H1 (cell line): ENCODE results near the gene MFSD2A. TPM values are rescaled to one million over a fixed set of nuclear protein-coding genes. Genes with fewer than 3 reads are reported as not detected.

Experiments
- CTCF ChIA-PET: fragments of 300-600 bp; sonication (Branson Sonifier 250); formaldehyde crosslinking; loops from one replicate; lab custom pipeline; 2021; ENCODE audit not compliant: partially characterized antibody; lab: Charles Lee
- POLR2A ChIA-PET: fragments of 300-600 bp; sonication (Branson Sonifier 250); formaldehyde crosslinking; loops from one replicate; lab custom pipeline; 2021; ENCODE audit warnings: inconsistent platforms; ENCODE audit not compliant: partially characterized antibody; lab: Charles Lee
- DNase-seq, 2 experiments: peaks; one replicate each; pipeline versions ENCODE4 v3.0.0 to v3.0.0-alpha.2; 2010 to 2022; ENCODE audit warnings: low spot score in 2 of 2, low read depth in 1 of 2, mixed read lengths in 1 of 2
- FAIRE-seq: peaks from 2 replicates; lab custom pipeline; 2011; peaks lifted over from hg19 to GRCh38; lab: Jason Lieb, UNC
- H2AFZ ChIP-seq: 2 replicates; pipeline ENCODE4 v1.8.1; 2012; ENCODE audit warnings: low read length, inconsistent platforms
- H2AK5ac ChIP-seq: 2 replicates; pipeline ENCODE4 v1.6.1; 2013; ENCODE audit warnings: low read depth, low read length
- H2BK120ac ChIP-seq: replicated peaks from 2 replicates; pipeline ENCODE3; 2013; ENCODE audit warnings: low read depth, low read length, inconsistent platforms
- H2BK12ac ChIP-seq: 2 replicates; pipeline ENCODE4 v1.6.1; 2013; ENCODE audit warnings: low read depth, low read length
- H2BK15ac ChIP-seq: 2 replicates; pipeline ENCODE4 v1.6.1; 2013; ENCODE audit warnings: low read length
- H2BK20ac ChIP-seq: 2 replicates; pipeline ENCODE4 v1.6.1; 2013; ENCODE audit warnings: low read length
- H2BK5ac ChIP-seq: 2 replicates; pipeline ENCODE4 v1.6.1; 2013; ENCODE audit warnings: low read depth, low read length
- H3K14ac ChIP-seq: 2 replicates; pipeline ENCODE4 v1.6.1; 2013; ENCODE audit warnings: inconsistent platforms; ENCODE audit not compliant: insufficient read length
- H3K18ac ChIP-seq: 2 replicates; pipeline ENCODE4 v1.6.1; 2013; ENCODE audit warnings: low read length; ENCODE audit errors: extremely low read depth
- H3K23ac ChIP-seq: 2 replicates; pipeline ENCODE4 v1.6.1; 2013; ENCODE audit warnings: inconsistent platforms; ENCODE audit not compliant: insufficient read length
- H3K23me2 ChIP-seq: 2 replicates; pipeline ENCODE4 v1.6.1; 2013; ENCODE audit warnings: low read depth, low read length
- H3K27ac ChIP-seq: 2 replicates; pipeline ENCODE4 v1.6.1; 2011; ENCODE audit warnings: low read depth, low read length, inconsistent platforms
- H3K27me3 ChIP-seq, 4 experiments: replicated peaks in 1 of 4; 1 replicate in 1 of 4; 2 replicates in 3 of 4; pipeline versions ENCODE4 v1.6.1 to v1.8.1; 2011 to 2013; ENCODE audit warnings: low read length in 3 of 4, mild to moderate bottlenecking in 3 of 4, inconsistent platforms in 2 of 4, mixed read lengths in 2 of 4, moderate library complexity in 1 of 4; ENCODE audit not compliant: control insufficient read depth in 3 of 4, insufficient read depth in 3 of 4; ENCODE audit errors: extremely low read depth in 1 of 4
- H3K36me3 ChIP-seq, 4 experiments: 2 replicates each; pipeline versions ENCODE4 v1.6.1 to v1.8.1; 2011 to 2013; ENCODE audit warnings: mild to moderate bottlenecking in 4 of 4, low read length in 3 of 4, moderate library complexity in 2 of 4, control low read depth in 1 of 4, inconsistent platforms in 1 of 4; ENCODE audit not compliant: insufficient read depth in 4 of 4, control insufficient read depth in 2 of 4
- H3K4ac ChIP-seq: replicated peaks from 2 replicates; pipeline ENCODE3; 2013; ENCODE audit warnings: low read length, low read depth, mixed read lengths, inconsistent platforms; ENCODE audit not compliant: insufficient read length
- H3K4me1 ChIP-seq, 4 experiments: replicated peaks in 1 of 4; 1 replicate in 1 of 4; 2 replicates in 3 of 4; pipeline versions ENCODE4 v1.6.1 to v1.8.1; 2011 to 2013; ENCODE audit warnings: low read length in 3 of 4, inconsistent platforms in 2 of 4, mixed read lengths in 1 of 4; ENCODE audit not compliant: insufficient read depth in 4 of 4, control insufficient read depth in 3 of 4
- H3K4me2 ChIP-seq, 2 experiments: 2 replicates each; pipeline versions ENCODE4 v1.6.1 to v1.8.1; 2011 to 2013; ENCODE audit warnings: low read depth in 2 of 2, low read length in 2 of 2, control low read depth in 1 of 2, inconsistent platforms in 1 of 2, mild to moderate bottlenecking in 1 of 2; ENCODE audit not compliant: insufficient read depth in 1 of 2
- H3K4me3 ChIP-seq, 4 experiments: fragments of 200-600, 300-600 bp in 1 of 4; sonication (generic), shearing (Covaris generic), sonication (Bioruptor Twin) in 1 of 4; 2 replicates each; pipeline versions ENCODE4 v1.5.1 to v1.8.1; 2011 to 2016; ENCODE audit warnings: low read length in 4 of 4, low read depth in 3 of 4, control low read depth in 2 of 4, inconsistent platforms in 2 of 4, mild to moderate bottlenecking in 2 of 4, mixed read lengths in 1 of 4, moderate library complexity in 1 of 4; ENCODE audit not compliant: insufficient read depth in 2 of 4; ENCODE audit errors: extremely low read depth in 1 of 4
- H3K56ac ChIP-seq: replicated peaks from 2 replicates; pipeline ENCODE3; 2013; ENCODE audit warnings: low read depth, mild to moderate bottlenecking, mixed read lengths, low read length, inconsistent platforms; ENCODE audit not compliant: insufficient read length
- H3K79me1 ChIP-seq: 2 replicates; pipeline ENCODE4 v1.6.1; 2013; ENCODE audit warnings: low read depth, low read length, control low read depth
- H3K79me2 ChIP-seq, 2 experiments: 2 replicates each; pipeline versions ENCODE4 v1.6.1 to v1.8.1; 2012 to 2013; ENCODE audit warnings: low read length in 2 of 2, mild to moderate bottlenecking in 2 of 2, inconsistent platforms in 1 of 2; ENCODE audit not compliant: insufficient read depth in 2 of 2, control insufficient read depth in 1 of 2
- H3K9ac ChIP-seq, 4 experiments: replicated peaks in 1 of 4; 1 replicate in 1 of 4; 2 replicates in 3 of 4; pipeline versions ENCODE4 v1.6.1 to v1.8.1; 2011 to 2013; ENCODE audit warnings: low read depth in 3 of 4, low read length in 3 of 4, control low read depth in 2 of 4, mild to moderate bottlenecking in 2 of 4, moderate library complexity in 2 of 4, inconsistent platforms in 1 of 4; ENCODE audit errors: extremely low read depth in 1 of 4
- H3K9me3 ChIP-seq, 2 experiments: 2 replicates each; pipeline versions ENCODE4 v1.6.1 to v1.8.1; 2012 to 2013; ENCODE audit warnings: mild to moderate bottlenecking in 2 of 2, moderate library complexity in 2 of 2, control low read depth in 1 of 2, inconsistent platforms in 1 of 2, low read depth in 1 of 2, low read length in 1 of 2, mixed read lengths in 1 of 2; ENCODE audit not compliant: insufficient read depth in 2 of 2
- H4K20me1 ChIP-seq, 2 experiments: replicated peaks in 1 of 2; 2 replicates each; pipeline versions ENCODE3 to v1.8.1; 2011 to 2013; ENCODE audit warnings: inconsistent platforms in 2 of 2, low read length in 2 of 2, mild to moderate bottlenecking in 1 of 2; ENCODE audit not compliant: insufficient read depth in 2 of 2, control insufficient read depth in 1 of 2
- H4K5ac ChIP-seq: 2 replicates; pipeline ENCODE4 v1.6.1; 2013; ENCODE audit warnings: low read length, low read depth, mixed read lengths, inconsistent platforms; ENCODE audit not compliant: insufficient read length
- H4K8ac ChIP-seq: 2 replicates; pipeline ENCODE4 v1.8.0; 2013; ENCODE audit warnings: mild to moderate bottlenecking, moderate library complexity, low read length, inconsistent platforms; ENCODE audit not compliant: insufficient read depth; ENCODE audit errors: extremely low read depth
- H4K91ac ChIP-seq: replicated peaks from 2 replicates; pipeline ENCODE3; 2013; ENCODE audit warnings: low read length, mixed read lengths, inconsistent platforms; ENCODE audit not compliant: insufficient read length
- CHD2 ChIP-seq: IDR thresholded peaks from 2 replicates; pipeline ENCODE4 v1.6.1; 2012; ENCODE audit warnings: low read length, improper control_type of control experiment
- SIRT6 ChIP-seq: IDR thresholded peaks from one replicate; pipeline ENCODE4 v1.7.1; 2012; ENCODE audit warnings: low read length, inconsistent platforms
- WGBS, 2 experiments: shearing (Covaris generic) in 1 of 2; methylation state at CpG; one replicate each; pipeline versions ENCODE4 v1.1.6 to v1.1.7; 2013 to 2015; ENCODE audit warnings: low lambda C conversion rate in 2 of 2, mixed read lengths in 2 of 2, inconsistent platforms in 1 of 2, low coverage in 1 of 2, missing lambda C conversion rate in 1 of 2; ENCODE audit not compliant: insufficient replicate concordance in 2 of 2, insufficient coverage in 1 of 2, insufficient read length in 1 of 2; ENCODE audit errors: extremely low coverage in 1 of 2, missing lambda C conversion rate in 1 of 2; 5-methylcytosine and 5-hydroxymethylcytosine counted together
- polyA plus RNA-seq, 7 experiments: library from polyadenylated mRNA; depleted of rRNA in 3 of 7; stranded (reverse) in 5 of 7; unstranded in 2 of 7; fragments of >200 nt in 5 of 7; fragments of 200-250 nt in 2 of 7; gene quantifications; 1 replicate in 5 of 7; 2 replicates in 1 of 7; 4 replicates in 1 of 7; pipeline versions ENCODE4 v1.2.1 to v1.2.3, GENCODE V29; 2011 to 2013; ENCODE audit warnings: missing spikeins in 2 of 7, mixed read lengths in 2 of 7
- total RNA-seq: library from RNA; stranded (reverse); fragmentation: NEBNext Ultra II Directional; extraction: Animal tissue kit (Norgen Biotek cat#: 25700); gene quantifications from 2 replicates; pipeline ENCODE4 v1.2.1, GENCODE V29; 2021

Gene MFSD2A
- total and polyA plus RNA-seq, 2 of the 8 experiments (the other 6 are each of a cell fraction or from before 2014, with no cell fraction given): 18.3 to 25.9 TPM

GRCh38 chr1:39971138-39971537 is 16.2 kb downstream of the MFSD2A start:
- 90% methylated on average over 4 of the region's 4 CpGs; no CpG with 5 or more reads in 1 of the 2 experiments for WGBS, 2 experiments
- TF ChIP-seq CHD2 (no peak), SIRT6 (no peak)

More at GRCh38 chr1:39971138-39971537, 16.2 kb downstream of the MFSD2A start:
- no peak overlapping the region for H3K56ac ChIP-seq
- no peak overlapping the region for H3K9ac ChIP-seq
- H3K4me1 ChIP-seq: no peaks in the 10 kb centered on the region; a peak in 2 of 7 replicates
- H3K14ac ChIP-seq: no peak overlapping the region
- H3K27ac ChIP-seq: no peak overlapping the region
- H3K4me3 ChIP-seq: no peak overlapping the region
- no peak overlapping the region for H3K4me2 ChIP-seq
- DNase-seq: no peak
- H2BK15ac ChIP-seq: no peak overlapping the region
- no peaks in the 10 kb centered on the region for H3K79me1 ChIP-seq
- H2AFZ ChIP-seq: no peak overlapping the region
- POLR2A ChIA-PET: interaction anchor here (0.6 to 2.9 kb wide), 16 partner anchors 8 to 1411 kb away, joined by 3 to 13 read pairs (median 4); partner anchors contain the start of gene MFSD2A
- no peak overlapping the region for H2AK5ac ChIP-seq
- H3K23me2 ChIP-seq: no peaks in the 10 kb centered on the region
- H2BK20ac ChIP-seq: no peak overlapping the region
- no peaks in the 10 kb centered on the region for H3K79me2 ChIP-seq
- no peak overlapping the region for H4K8ac ChIP-seq
- H4K5ac ChIP-seq: no peak overlapping the region
- no peak overlapping the region for H3K4ac ChIP-seq
- no peak overlapping the region for H2BK12ac ChIP-seq
- H3K18ac ChIP-seq: no peak overlapping the region
- H4K91ac ChIP-seq: no peak overlapping the region
- no peaks in the 10 kb centered on the region for H3K9me3 ChIP-seq
- no peaks in the 10 kb centered on the region for H4K20me1 ChIP-seq
- no peak overlapping the region for H3K23ac ChIP-seq
- no peak for FAIRE-seq
- CTCF ChIA-PET: interaction anchor here (1.0 to 12.8 kb wide), 12 partner anchors 7 to 154 kb away, joined by 3 to 263 read pairs (median 4); partner anchors contain the start of gene MFSD2A
- peaks cover 5 to 28% (median 19%) of the 10 kb centered on the region in 4 experiments; a peak in 7 of 8 replicates for H3K36me3 ChIP-seq
- no peak overlapping the region for H2BK5ac ChIP-seq
- no peak overlapping the region for H2BK120ac ChIP-seq
- no peaks in the 10 kb centered on the region for H3K27me3 ChIP-seq
